GM12878 (cell line): ENCODE measurements around the gene PIGQ. TPM values are rescaled to one million over a fixed set of nuclear protein-coding genes. Genes with fewer than 3 reads are reported as not detected.

Experiments used
- ATAC-seq: fragments of 200-7000 bp; cut with Tn5 transposase; 3 replicates; pipeline ENCODE4 v1.9.1; 2020; ENCODE audit warnings: mild to moderate bottlenecking, moderate library complexity
- BruUV-seq: library from RNA; stranded (reverse); fragments of 400-500 nt; replicated peaks from 2 replicates; lab custom pipeline; 2021; lab: Mats Ljungman, UMichigan
- CTCF ChIA-PET: fragments of 300-600 bp; sonication (Branson Sonifier 250); formaldehyde crosslinking; extraction: SDS; loops from one replicate; lab custom pipeline; 2021; ENCODE audit warnings: inconsistent platforms; lab: Yijun Ruan, JAX
- POLR2A ChIA-PET: fragments of 350-600 bp; formaldehyde crosslinking; extraction: SDS; loops from one replicate; lab custom pipeline; 2021; ENCODE audit warnings: inconsistent platforms; lab: Charles Lee
- RAD21 ChIA-PET: fragments of 300-600 bp; sonication (Branson Sonifier 250); formaldehyde crosslinking; loops from one replicate; lab custom pipeline; 2023; ENCODE audit warnings: antibody characterized with exemption; ENCODE audit not compliant: unreplicated experiment; lab: Charles Lee
- SMC1A ChIA-PET: fragments of 300-600 bp; sonication (Branson Sonifier 250); formaldehyde crosslinking; loops from one replicate; lab custom pipeline; 2023; ENCODE audit not compliant: unreplicated experiment, uncharacterized antibody; lab: Charles Lee
- DNase-seq: peaks from one replicate; pipeline ENCODE4 v3.0.0-alpha.2; 2011; ENCODE audit warnings: low read depth, low spot score
- FAIRE-seq: peaks from 3 replicates; lab custom pipeline; 2011; peaks lifted over from hg19 to GRCh38; lab: Jason Lieb, UNC
- H2AFZ ChIP-seq: 2 replicates; pipeline ENCODE4 v1.6.0; 2011; ENCODE audit warnings: low read depth, low read length, control low read depth; ENCODE audit not compliant: control insufficient read depth
- H3K27ac ChIP-seq: 2 replicates; pipeline ENCODE4 v1.5.1; 2011; ENCODE audit warnings: control low read depth; ENCODE audit not compliant: control insufficient read depth, insufficient read depth
- H3K27me3 ChIP-seq, 2 experiments: replicated peaks in 1 of 2; 2 replicates each; pipeline versions ENCODE4 v1.6.0 to v1.6.1; 2011; ENCODE audit warnings: low read length in 1 of 2; ENCODE audit not compliant: control insufficient read depth in 2 of 2, insufficient read depth in 2 of 2
- H3K36me3 ChIP-seq, 2 experiments: 2 replicates each; pipeline ENCODE4 v1.5.1; 2011; ENCODE audit warnings: low read length in 1 of 2; ENCODE audit not compliant: control insufficient read depth in 2 of 2, insufficient read depth in 2 of 2
- H3K4me1 ChIP-seq: 2 replicates; pipeline ENCODE4 v1.6.1; 2011; ENCODE audit warnings: mild to moderate bottlenecking, low read length, moderate library complexity, mixed read lengths; ENCODE audit not compliant: control insufficient read depth, insufficient read depth
- H3K4me2 ChIP-seq: 2 replicates; pipeline ENCODE4 v1.6.0; 2011; ENCODE audit warnings: control low read depth; ENCODE audit not compliant: control insufficient read depth, insufficient read depth
- H3K4me3 ChIP-seq: fragments of 200-600 bp; sonication (generic); 2 replicates; pipeline ENCODE4 v1.5.1; 2016
- H3K79me2 ChIP-seq: 2 replicates; pipeline ENCODE4 v1.6.0; 2011; ENCODE audit warnings: low read length; ENCODE audit not compliant: control insufficient read depth, insufficient read depth
- H3K9ac ChIP-seq: 2 replicates; pipeline ENCODE4 v1.8.0; 2011; ENCODE audit warnings: low read length, control low read depth, mixed read lengths; ENCODE audit not compliant: control insufficient read depth, insufficient read depth
- H3K9me3 ChIP-seq: replicated peaks from 3 replicates; pipeline ENCODE4 v1.5.1; 2011; ENCODE audit warnings: mild to moderate bottlenecking, low read length; ENCODE audit not compliant: control insufficient read depth, insufficient read depth
- H4K20me1 ChIP-seq: 2 replicates; pipeline ENCODE4 v1.6.0; 2011; ENCODE audit not compliant: control insufficient read depth, insufficient read depth
- BMI1 ChIP-seq: fragments of 450-650 bp; IDR thresholded peaks from 2 replicates; pipeline ENCODE4 v1.6.1; 2016; ENCODE audit warnings: mild to moderate bottlenecking, moderate library complexity, borderline replicate concordance
- IKZF2 ChIP-seq, 2 experiments: fragments of 450-650 bp; IDR thresholded peaks; 2 replicates each; pipeline ENCODE4 v1.6.1; 2017; ENCODE audit warnings: mild to moderate bottlenecking in 2 of 2, moderate library complexity in 2 of 2
- NRF1 ChIP-seq: conservative IDR thresholded peaks from 2 replicates; pipeline ENCODE4 v1.6.1; 2011; ENCODE audit warnings: mild to moderate bottlenecking, low read depth, low read length, improper control_type of control experiment
- POLR2A ChIP-seq: IDR thresholded peaks from 2 replicates; pipeline ENCODE4 v1.6.1; 2011; ENCODE audit warnings: low read depth, mild to moderate bottlenecking, low read length
- WGBS: methylation state at CpG from one replicate; pipeline ENCODE4 v1.1.6; 2016; ENCODE audit warnings: low lambda C conversion rate; ENCODE audit not compliant: insufficient replicate concordance, insufficient coverage; ENCODE audit errors: missing lambda C conversion rate; 5-methylcytosine and 5-hydroxymethylcytosine counted together
- in situ Hi-C: fragments of 300-500 bp; cut with MboI; formaldehyde crosslinking; loops from 9 replicates; pipeline ENCODE4 v1.14.3; 2018; ENCODE audit warnings: mixed read lengths
- intact Hi-C: fragments of 100-400 bp; cut with micrococcal nuclease; formaldehyde crosslinking; loops from one replicate; pipeline ENCODE4 v1.14.2; 2022; ENCODE audit not compliant: unreplicated experiment
- polyA plus RNA-seq, 11 experiments: library from polyadenylated mRNA; depleted of rRNA in 4 of 11; unstranded in 6 of 11; stranded (reverse) in 5 of 11; fragments of >200 nt; fragmentation: Nextera tagmentation in 4 of 11; fragmentation: Illumina TruSeq in 1 of 11; extraction: Ambion mirVana in 4 of 11; extraction: Trizol in 1 of 11; gene quantifications; 1 replicate in 1 of 11; 2 replicates in 10 of 11; pipeline versions ENCODE4 v1.2.1 to v1.2.3, GENCODE V29; 2011 to 2016; ENCODE audit warnings: inconsistent platforms in 2 of 11, missing spikeins in 2 of 11, low read depth in 1 of 11
- total RNA-seq, 4 experiments: library from RNA; depleted of rRNA in 3 of 4; stranded (reverse); fragments of >200 nt in 3 of 4; fragmentation: Illumina TruSeq in 1 of 4; extraction: Trizol in 1 of 4; gene quantifications; 2 replicates each; pipeline versions ENCODE4 v1.2.1 to v1.2.3, GENCODE V29; 2013 to 2021
- TF ChIP-seq, protein P1 (sequence below): fragments of 450-650 bp; IDR thresholded peaks from 2 replicates; pipeline ENCODE4 v1.6.1; 2017; ENCODE audit warnings: mild to moderate bottlenecking

PIGQ gene
- total and polyA plus RNA-seq, 10 of the 15 experiments (the other 5 are each of a cell fraction or from before 2014, with no cell fraction given): 1.8 to 31.3 (median 17.5) TPM; not detected in 1

DNA sequence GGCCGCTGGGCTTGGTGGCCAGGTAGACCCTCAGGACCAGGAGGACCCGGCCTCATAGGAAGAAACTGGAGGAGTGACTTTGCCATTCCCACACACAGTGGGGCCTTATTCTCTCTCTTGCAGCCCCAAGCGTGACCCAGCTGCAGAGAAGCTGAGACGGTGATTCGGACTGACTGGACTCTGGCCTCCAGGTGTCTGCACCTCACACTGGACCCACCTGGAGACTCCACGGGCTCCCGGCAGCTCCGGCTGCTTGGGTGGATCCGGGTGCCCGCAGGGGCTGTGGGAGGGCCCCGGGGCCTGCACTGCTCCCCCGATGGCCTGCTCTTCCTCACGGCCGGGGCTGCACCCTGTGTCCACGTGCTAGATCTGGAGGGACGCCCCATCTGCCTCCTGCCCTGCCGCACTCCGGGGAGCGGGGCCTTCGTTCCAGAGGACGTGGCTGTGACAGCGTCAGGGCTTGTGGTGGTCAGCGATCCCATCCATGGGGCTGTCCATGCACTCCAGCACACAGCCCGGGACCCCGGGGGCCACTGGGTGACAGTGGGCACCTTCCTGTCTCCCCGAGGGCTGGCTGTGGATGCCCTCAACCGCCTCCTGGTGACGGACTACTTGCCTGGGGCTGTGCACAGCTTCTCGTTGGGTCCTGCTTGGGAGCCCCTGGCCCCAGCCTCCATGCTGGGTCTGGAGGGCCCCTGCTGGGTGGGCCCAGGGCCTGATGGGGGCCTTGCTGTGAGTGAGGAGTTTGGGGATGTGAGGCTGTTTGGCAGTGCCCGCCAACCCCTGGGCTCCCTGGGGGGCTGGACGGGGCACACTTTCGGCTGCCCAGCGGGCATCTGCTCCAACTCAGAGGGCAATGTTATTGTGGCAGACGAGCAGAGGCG, 2.2 kb upstream of the PIGQ start:
- no peak for DNase-seq
- Histone ChIP-seq H4K20me1 (no peaks in the 10 kb centered on the region), H3K79me2 (peaks cover 6% of the 10 kb centered on the region), H2AFZ (peak overlapping the region; percentile 40; the same call in 1 of the 2 replicates), H3K27ac (peak overlapping the region; percentile 79), H3K36me3 (no peaks in the 10 kb centered on the region), H3K4me1 (peaks cover 19% of the 10 kb centered on the region), H3K9ac (peak overlapping the region; percentile 65), H3K9me3 (no peaks in the 10 kb centered on the region), H3K4me2 (peak overlapping the region; percentile 76), H3K27me3 (no peaks in the 10 kb centered on the region), H3K4me3 (peak overlapping the region; percentile 13; the same call in 1 of the 2 replicates)
- intact Hi-C loops (loop anchor here (5.0 kb wide), 1 partner anchor 40 kb away; the partner anchor contains the start of gene CAPN15), in situ Hi-C loops (loop anchor here (5.0 kb wide), 1 partner anchor 35 kb away; no protein-coding TSS in a partner anchor)
- RAD21 ChIA-PET: interaction anchor here (1.4 kb wide), 1 partner anchor 42 kb away, joined by 4 read pairs; no protein-coding TSS in a partner anchor
- POLR2A ChIA-PET: interaction anchor here (0.5 to 1.3 kb wide), 7 partner anchors 21 to 187 kb away, joined by 3 to 7 read pairs (median 4); partner anchors contain the start of gene CAPN15
- no peak for TF ChIP-seq POLR2A
- TF ChIP-seq BMI1: no peak
- no peak for TF ChIP-seq IKZF2 (IDR thresholded peaks at IDR 0.05)
- no peak for TF ChIP-seq NRF1
- TF ChIP-seq, protein P1, sequence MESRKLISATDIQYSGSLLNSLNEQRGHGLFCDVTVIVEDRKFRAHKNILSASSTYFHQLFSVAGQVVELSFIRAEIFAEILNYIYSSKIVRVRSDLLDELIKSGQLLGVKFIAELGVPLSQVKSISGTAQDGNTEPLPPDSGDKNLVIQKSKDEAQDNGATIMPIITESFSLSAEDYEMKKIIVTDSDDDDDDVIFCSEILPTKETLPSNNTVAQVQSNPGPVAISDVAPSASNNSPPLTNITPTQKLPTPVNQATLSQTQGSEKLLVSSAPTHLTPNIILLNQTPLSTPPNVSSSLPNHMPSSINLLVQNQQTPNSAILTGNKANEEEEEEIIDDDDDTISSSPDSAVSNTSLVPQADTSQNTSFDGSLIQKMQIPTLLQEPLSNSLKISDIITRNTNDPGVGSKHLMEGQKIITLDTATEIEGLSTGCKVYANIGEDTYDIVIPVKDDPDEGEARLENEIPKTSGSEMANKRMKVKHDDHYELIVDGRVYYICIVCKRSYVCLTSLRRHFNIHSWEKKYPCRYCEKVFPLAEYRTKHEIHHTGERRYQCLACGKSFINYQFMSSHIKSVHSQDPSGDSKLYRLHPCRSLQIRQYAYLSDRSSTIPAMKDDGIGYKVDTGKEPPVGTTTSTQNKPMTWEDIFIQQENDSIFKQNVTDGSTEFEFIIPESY: no peak
- WGBS: 84% methylated on average over 35 of the region's 35 CpGs
- ATAC-seq: no peak
- FAIRE-seq: no peak
- SMC1A ChIA-PET: interaction anchor here (0.7 kb wide), 1 partner anchor 42 kb away, joined by 3 read pairs; no protein-coding TSS in a partner anchor
- no TSS peak for BruUV-seq
- CTCF ChIA-PET: interaction anchor here (1.1 to 1.2 kb wide), 2 partner anchors 34 to 42 kb away, joined by 3 read pairs; no protein-coding TSS in a partner anchor
